Heart left ventricle (tissue), 16 donors: ENCODE measurements around the gene KCNAB2. TPM values are rescaled to one million over a fixed set of nuclear protein-coding genes. Genes with fewer than 3 reads are reported as not detected.

Experiments used
- ATAC-seq, 4 donors: fragments of 200-7000 bp; cut with Tn5 transposase; one replicate each; pipeline ENCODE4 v1.9.1; 2020 to 2022; ENCODE audit warnings: moderate library complexity in 4 of 4, mild to moderate bottlenecking in 3 of 4, moderate number of reproducible peaks in 1 of 4
- DNase-seq, 5 donors: peaks; one replicate each; pipeline ENCODE4 v3.0.0-alpha.2; 2020
- H3K27ac ChIP-seq, 12 donors: fragments of 200-600 bp; sonication (generic) in 4 of 12; one replicate each; pipeline versions ENCODE4 v1.5.0 to v1.8.0; 2016 to 2022; ENCODE audit warnings: mild to moderate bottlenecking in 2 of 12
- H3K27me3 ChIP-seq, 9 donors: fragments of 200-600 bp; sonication (generic) in 2 of 9; one replicate each; pipeline versions ENCODE4 v1.5.1 to v1.8.0; 2016 to 2022; ENCODE audit warnings: mild to moderate bottlenecking in 3 of 9
- H3K36me3 ChIP-seq, 9 donors: fragments of 200-600 bp; sonication (generic) in 2 of 9; one replicate each; pipeline versions ENCODE4 v1.5.0 to v1.8.0; 2018 to 2022; ENCODE audit warnings: mild to moderate bottlenecking in 2 of 9
- H3K4me1 ChIP-seq, 12 donors: fragments of 200-600 bp; sonication (generic) in 4 of 12; one replicate each; pipeline versions ENCODE4 v1.5.0 to v1.8.0; 2016 to 2022; ENCODE audit warnings: mild to moderate bottlenecking in 3 of 12
- H3K4me3 ChIP-seq, 12 donors: fragments of 200-600 bp; sonication (generic) in 4 of 12; one replicate each; pipeline versions ENCODE4 v1.5.0 to v1.8.0; 2017 to 2022; ENCODE audit warnings: mild to moderate bottlenecking in 9 of 12, moderate library complexity in 4 of 12
- H3K9me3 ChIP-seq, 12 donors: fragments of 200-600 bp; sonication (generic) in 4 of 12; one replicate each; pipeline versions ENCODE4 v1.5.0 to v1.8.0; 2016 to 2022; ENCODE audit warnings: mild to moderate bottlenecking in 1 of 12
- CTCF ChIP-seq, 12 donors: fragments of 200-600 bp; sonication (generic) in 4 of 12; IDR thresholded peaks; one replicate each; pipeline versions ENCODE4 v1.5.0 to v1.8.0; 2018 to 2022; ENCODE audit warnings: antibody characterized with exemption in 12 of 12, mild to moderate bottlenecking in 5 of 12
- POLR2A ChIP-seq, 2 donors: fragments of 450-650 bp; IDR thresholded peaks; one replicate each; pipeline ENCODE4 v1.6.1; 2017; ENCODE audit warnings: antibody characterized with exemption in 2 of 2, mild to moderate bottlenecking in 2 of 2, moderate library complexity in 2 of 2
- WGBS, 4 donors: extraction: QIAGEN DNeasy Blood & Tissue Kit in 2 of 4; methylation state at CpG; one replicate each; pipeline versions ENCODE4 v1.1.5 to v1.1.7; 2013 to 2018; 5-methylcytosine and 5-hydroxymethylcytosine counted together
- intact Hi-C, 10 donors: fragments of 100-400 bp; cut with DNase I; formaldehyde crosslinking; loops; one replicate each; pipeline versions ENCODE4 v1.11.1 to v1.14.2; 2022
- polyA plus RNA-seq, 2 donors: library from polyadenylated mRNA; stranded (reverse); fragments of 200-250 nt; gene quantifications; one replicate each; pipeline ENCODE4 v1.2.3, GENCODE V29; 2013
- total RNA-seq, 9 donors: library from RNA; depleted of rRNA in 2 of 9; stranded (reverse); fragments of >200 nt in 2 of 9; fragmentation: NEBNext Ultra II Directional in 3 of 9; extraction: Animal tissue kit (Norgen Biotek cat#: 25700) in 3 of 9; gene quantifications; one replicate each; pipeline versions ENCODE4 v1.1.0 to v1.2.4, GENCODE V29; 2016 to 2023
- donor health status: ischemic (EF 13 %, LVEDD 7.1; RV severe dilation, severe dysfunction).
- donor health status: healthy with polysubstance abuse.
- donor health status: DM: no; HTN: yes; CAD: no.
- donor health status: DM: no; HTN: no; CAD: no.
- donor health status: ischemic (EF 25% LVEDD 6.9; RV normal size, moderate dysfunction).
- donor health status: ischemic (EF 25% LVEDD 5.7; RV mildly dilated, moderate dysfunction).
- donor health status: healthy.
- donor health status: DM: yes; HTN: yes; CAD: no.
- donor health status: ischemic (EF 35%, LVEDD 5.7; RV mildly dilated, moderate dysfunction).
- donor health status: nonischemic (EF 11% LVEDD 7.7; RV severe dilation, severe dysfunction).
- donor health status: DM: yes; HTN: yes; CAD: no.
- donor health status: PGD.
- donor health status: ischemic (EF 29% LVEDD 5.4; RV normal size, mild dysfunction).
- donor health status: nonischemic (EF 23%, LVEDD 6.1; RV moderate dilation, normal function).

KCNAB2 gene
- total and polyA plus RNA-seq, 11 donors = 10.7 to 51.4 (median 27.2) TPM

GRCh38 chr1:6043561-6043960 lies 2.1 kb upstream of the KCNAB2 start:
- intact Hi-C loops = loop anchor here in 3 of 10 donors (5.0 to 10.0 kb wide), 4 partner anchors 131 to 301 kb away; partner anchors contain the start of gene HES3 (in 1 of the 3)
- DNase-seq = no peak
- no peak for ATAC-seq
- Histone ChIP-seq H3K4me1 (no peaks in the 10 kb centered on the region), H3K36me3 (peaks cover 0 to 56% (median 0%) of the 10 kb centered on the region in 9 donors), H3K27ac (no peak overlapping the region), H3K4me3 (no peak overlapping the region), H3K27me3 (no peaks in the 10 kb centered on the region), H3K9me3 (no peaks in the 10 kb centered on the region)
- 94 to 96% (median 95%) methylated on average over 4 to 5 of the region's 5 CpGs for WGBS, 4 donors
- TF ChIP-seq POLR2A (IDR thresholded peaks at IDR 0.05) (no peak), CTCF (IDR thresholded peaks at IDR 0.05) (no peak)

GRCh38 chr1:6044481-6045109 lies 1.1 kb upstream of the KCNAB2 start:
- WGBS, 4 donors = 86 to 91% (median 87%) methylated on average over 11 of the region's 11 CpGs
- intact Hi-C loops = loop anchor here in 3 of 10 donors (5.0 to 10.0 kb wide), 4 partner anchors 130 to 300 kb away; partner anchors contain the start of gene HES3 (in 1 of the 3)
- no peak for DNase-seq

GRCh38 chr1:6045110-6045502 lies 582 bp upstream of the KCNAB2 start:
- Histone ChIP-seq H3K27me3 (no peaks in the 10 kb centered on the region), H3K27ac (no peak overlapping the region), H3K9me3 (no peaks in the 10 kb centered on the region), H3K4me1 (no peaks in the 10 kb centered on the region), H3K36me3 (peaks cover 0 to 49% (median 0%) of the 10 kb centered on the region in 9 donors), H3K4me3 (no peak overlapping the region)
- WGBS, 4 donors = 59 to 79% (median 76%) methylated on average over 9 of the region's 9 CpGs
- intact Hi-C loops = loop anchor here in 1 of 10 donors (10.0 kb wide), 2 partner anchors 130 to 300 kb away; no protein-coding TSS in a partner anchor
- no peak for ATAC-seq
- TF ChIP-seq POLR2A (IDR thresholded peaks at IDR 0.05) = no peak
- no peak for TF ChIP-seq CTCF (IDR thresholded peaks at IDR 0.05)
- DNase-seq = no peak

More at GRCh38 chr1:6044481-6045109, 1.1 kb upstream of the KCNAB2 start:
- Histone ChIP-seq H3K4me1 (no peaks in the 10 kb centered on the region), H3K36me3 (peaks cover 0 to 54% (median 0%) of the 10 kb centered on the region in 9 donors), H3K27me3 (no peaks in the 10 kb centered on the region), H3K4me3 (no peak overlapping the region), H3K9me3 (no peaks in the 10 kb centered on the region), H3K27ac (no peak overlapping the region)
- TF ChIP-seq CTCF (IDR thresholded peaks at IDR 0.05) = no peak
- TF ChIP-seq POLR2A (IDR thresholded peaks at IDR 0.05) = no peak
- ATAC-seq = no peak

GRCh38 chr1:6046279-6046678 lies 591 bp downstream of the KCNAB2 start:
- H3K36me3 ChIP-seq = peaks cover 0 to 44% (median 0%) of the 10 kb centered on the region in 9 donors
- no peak overlapping the region for H3K27ac ChIP-seq
- H3K4me1 ChIP-seq = no peaks in the 10 kb centered on the region
- no peak for TF ChIP-seq POLR2A (IDR thresholded peaks at IDR 0.05)
- TF ChIP-seq CTCF (IDR thresholded peaks at IDR 0.05) = no peak
- intact Hi-C loops = loop anchor here in 1 of 10 donors (10.0 kb wide), 2 partner anchors 129 to 299 kb away; no protein-coding TSS in a partner anchor
- 83 to 95% (median 84%) methylated on average over 12 to 14 of the region's 14 CpGs for WGBS, 4 donors
- no peaks in the 10 kb centered on the region for H3K9me3 ChIP-seq
- no peak for DNase-seq
- ATAC-seq = no peak
- no peak overlapping the region for H3K4me3 ChIP-seq
- no peaks in the 10 kb centered on the region for H3K27me3 ChIP-seq
